Prostate gland (tissue), 2 donors: ENCODE data around the gene ANKRD44.

Experiments
- POLR2A ChIP-seq: fragments of 450-650 bp; IDR thresholded peaks from one replicate; pipeline ENCODE4 v1.6.1; 2016; ENCODE audit warnings: antibody characterized with exemption, mild to moderate bottlenecking
- POLR2AphosphoS5 ChIP-seq: sonication (generic); formaldehyde crosslinking; IDR thresholded peaks from one replicate; pipeline ENCODE4 v1.6.1; 2017; ENCODE audit warnings: antibody characterized with exemption
- TF ChIP-seq, protein P1 (sequence below), 4 experiments: fragments of 200-600 bp in 2 of 4; fragments of 450-650 bp in 2 of 4; sonication (generic) in 2 of 4; IDR thresholded peaks; 1 replicate in 3 of 4; 2 replicates in 1 of 4; pipeline ENCODE4 v1.5.1; 2016 to 2019; ENCODE audit warnings: antibody characterized with exemption in 4 of 4, mild to moderate bottlenecking in 2 of 4, moderate library complexity in 2 of 4

DNA sequence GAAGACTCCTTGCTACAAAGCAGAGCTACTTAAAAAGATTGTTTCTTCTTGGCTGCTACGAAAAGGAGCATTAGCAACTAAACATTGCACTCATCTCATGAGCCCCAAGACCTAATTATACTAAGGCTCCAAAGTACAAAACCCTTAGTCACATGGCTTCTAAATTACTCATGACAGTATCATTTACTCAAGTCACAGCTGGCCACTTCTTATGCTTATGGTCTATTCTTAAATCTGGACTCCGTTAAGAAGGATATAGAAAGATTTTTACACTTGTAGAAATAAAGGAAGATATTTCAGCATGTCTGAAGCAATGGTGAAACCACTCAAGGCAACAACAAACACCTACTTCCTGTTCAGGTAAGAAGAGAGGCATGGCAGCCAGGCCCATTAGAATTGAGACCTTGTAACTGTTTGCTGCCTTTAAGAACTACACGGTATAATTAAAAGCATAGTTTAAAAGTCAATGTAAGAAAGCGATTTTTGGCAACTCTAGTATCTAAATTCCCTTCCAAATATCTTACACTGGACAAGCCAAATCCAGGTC, 12.7 kb downstream of the ANKRD44 start:
- TF ChIP-seq POLR2A (no peak), POLR2AphosphoS5 (no peak)
- TF ChIP-seq, protein P1, sequence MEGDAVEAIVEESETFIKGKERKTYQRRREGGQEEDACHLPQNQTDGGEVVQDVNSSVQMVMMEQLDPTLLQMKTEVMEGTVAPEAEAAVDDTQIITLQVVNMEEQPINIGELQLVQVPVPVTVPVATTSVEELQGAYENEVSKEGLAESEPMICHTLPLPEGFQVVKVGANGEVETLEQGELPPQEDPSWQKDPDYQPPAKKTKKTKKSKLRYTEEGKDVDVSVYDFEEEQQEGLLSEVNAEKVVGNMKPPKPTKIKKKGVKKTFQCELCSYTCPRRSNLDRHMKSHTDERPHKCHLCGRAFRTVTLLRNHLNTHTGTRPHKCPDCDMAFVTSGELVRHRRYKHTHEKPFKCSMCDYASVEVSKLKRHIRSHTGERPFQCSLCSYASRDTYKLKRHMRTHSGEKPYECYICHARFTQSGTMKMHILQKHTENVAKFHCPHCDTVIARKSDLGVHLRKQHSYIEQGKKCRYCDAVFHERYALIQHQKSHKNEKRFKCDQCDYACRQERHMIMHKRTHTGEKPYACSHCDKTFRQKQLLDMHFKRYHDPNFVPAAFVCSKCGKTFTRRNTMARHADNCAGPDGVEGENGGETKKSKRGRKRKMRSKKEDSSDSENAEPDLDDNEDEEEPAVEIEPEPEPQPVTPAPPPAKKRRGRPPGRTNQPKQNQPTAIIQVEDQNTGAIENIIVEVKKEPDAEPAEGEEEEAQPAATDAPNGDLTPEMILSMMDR (IDR thresholded peaks at IDR 0.05) = no peak
